Measurements from ENCODE around the gene NFATC4. TPM values are rescaled to one million over a fixed set of nuclear protein-coding genes. Genes with fewer than 3 reads are reported as not detected.

NFATC4 gene
- total RNA-seq: 10 to 100 TPM; 24.8 to 34.1 TPM
- 90.1 TPM for polyA plus RNA-seq (2013, experiment 1 of 2)
- polyA plus RNA-seq (2013, experiment 2 of 2): 70.2 TPM
- long read RNA-seq, experiment 1, partial matches to known transcripts: 2 of 3 reads
- long read RNA-seq, experiment 1, other reads (novel, unspliced or antisense): 1 of 3 reads
- long read RNA-seq, experiment 2, full-length matches to known transcripts: 10 of 17 reads
- long read RNA-seq, experiment 2, partial matches to known transcripts: 2 of 17 reads
- long read RNA-seq, experiment 2, other reads (novel, unspliced or antisense): 5 of 17 reads
- long read RNA-seq, experiment 3, partial matches to known transcripts: 0 of 2 reads
- long read RNA-seq, experiment 3, other reads (novel, unspliced or antisense): 1 of 2 reads
- long read RNA-seq, experiment 4, partial matches to known transcripts: 0 of 1 reads
- long read RNA-seq, experiment 4, other reads (novel, unspliced or antisense): 1 of 1 reads

DNA sequence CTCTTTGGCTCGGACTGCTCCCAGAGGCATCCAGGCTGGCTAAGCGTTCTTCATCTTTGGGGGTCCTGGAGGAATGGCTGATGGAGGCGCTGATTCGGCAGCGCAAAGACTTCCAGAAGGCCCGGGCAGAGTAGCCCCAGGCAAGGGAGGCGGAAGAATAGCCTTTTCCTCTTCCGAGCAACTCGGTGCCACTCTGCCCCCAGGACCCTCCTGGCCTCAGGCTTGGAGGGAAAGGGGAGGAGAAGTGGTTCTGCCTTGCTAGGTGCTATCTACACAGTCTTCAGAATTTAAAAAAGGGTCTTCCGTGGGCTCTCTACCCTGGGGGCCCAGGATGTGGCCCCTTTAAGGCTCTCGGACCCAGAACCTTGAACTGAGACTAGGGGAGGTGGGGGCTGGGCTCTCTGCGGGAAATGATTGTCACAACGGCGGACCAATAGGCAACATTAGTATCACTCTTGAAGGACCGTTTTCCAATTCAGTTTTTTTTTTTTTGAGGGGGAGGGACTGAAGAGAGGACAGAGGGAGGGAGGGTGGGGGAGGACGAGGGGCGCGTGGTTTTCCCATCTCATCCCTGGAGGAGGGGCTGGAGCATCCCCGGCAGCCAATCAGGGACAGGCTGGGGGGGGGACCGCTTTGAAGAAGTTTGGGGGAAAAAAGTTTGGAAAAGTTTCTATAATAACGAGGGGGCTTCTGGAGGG, at the start of gene NFATC4:
Gene NFATC4, plus strand, starts transcription at position 671 of the 698 bp plus-strand sequence. CDS start 157 bp downstream, outside the sequence.
- no peaks in the 10 kb centered on the region for H3K9me3 Mint-ChIP-seq
- H3K4me1 Mint-ChIP-seq: peaks cover 8% of the 10 kb centered on the region
- H3K36me3 Mint-ChIP-seq (ENCODE audit: low read depth): no peaks in the 10 kb centered on the region
- Histone ChIP-seq H3K27me3 (ENCODE audit: control insufficient read depth, insufficient read depth, low read length, poor library complexity, severe bottlenecking) (peaks cover 6% of the 10 kb centered on the region), H3K27ac (ENCODE audit: low read depth, low read length) (peak within 1 kb of the TSS; percentile 92), H3K4me3 (ENCODE audit: low read length) (peak within 1 kb of the TSS; percentile 84), H3K9ac (ENCODE audit: extremely low read depth, low read length, poor library complexity, severe bottlenecking) (peak within 1 kb of the TSS; percentile 41), H3K4me1 (ENCODE audit: control insufficient read depth, insufficient read depth, low read length) (peaks cover 7% of the 10 kb centered on the region), H3K9me3 (ENCODE audit: control insufficient read depth, low read length) (no peaks in the 10 kb centered on the region), H3K36me3 (ENCODE audit: control insufficient read depth, insufficient read depth, low read length) (no peaks in the 10 kb centered on the region)
- peaks cover 15% of the 10 kb centered on the region for H3K27me3 Mint-ChIP-seq (ENCODE audit: insufficient read depth)
- H3K4me3 Mint-ChIP-seq: peak within 1 kb of the TSS; percentile 69
- H3K27ac Mint-ChIP-seq: peak within 1 kb of the TSS; percentile 93
- DNase-seq: peak; percentile 92
- TF ChIP-seq, protein P1, sequence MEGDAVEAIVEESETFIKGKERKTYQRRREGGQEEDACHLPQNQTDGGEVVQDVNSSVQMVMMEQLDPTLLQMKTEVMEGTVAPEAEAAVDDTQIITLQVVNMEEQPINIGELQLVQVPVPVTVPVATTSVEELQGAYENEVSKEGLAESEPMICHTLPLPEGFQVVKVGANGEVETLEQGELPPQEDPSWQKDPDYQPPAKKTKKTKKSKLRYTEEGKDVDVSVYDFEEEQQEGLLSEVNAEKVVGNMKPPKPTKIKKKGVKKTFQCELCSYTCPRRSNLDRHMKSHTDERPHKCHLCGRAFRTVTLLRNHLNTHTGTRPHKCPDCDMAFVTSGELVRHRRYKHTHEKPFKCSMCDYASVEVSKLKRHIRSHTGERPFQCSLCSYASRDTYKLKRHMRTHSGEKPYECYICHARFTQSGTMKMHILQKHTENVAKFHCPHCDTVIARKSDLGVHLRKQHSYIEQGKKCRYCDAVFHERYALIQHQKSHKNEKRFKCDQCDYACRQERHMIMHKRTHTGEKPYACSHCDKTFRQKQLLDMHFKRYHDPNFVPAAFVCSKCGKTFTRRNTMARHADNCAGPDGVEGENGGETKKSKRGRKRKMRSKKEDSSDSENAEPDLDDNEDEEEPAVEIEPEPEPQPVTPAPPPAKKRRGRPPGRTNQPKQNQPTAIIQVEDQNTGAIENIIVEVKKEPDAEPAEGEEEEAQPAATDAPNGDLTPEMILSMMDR (conservative IDR thresholded peaks at IDR 0.05): no peak
- 3 to 7% methylated on average over 2 to 21 of the region's 21 CpGs for WGBS, 2 experiments (ENCODE audit: insufficient coverage in 1 of 2, insufficient read length in 1 of 2)

DNA sequence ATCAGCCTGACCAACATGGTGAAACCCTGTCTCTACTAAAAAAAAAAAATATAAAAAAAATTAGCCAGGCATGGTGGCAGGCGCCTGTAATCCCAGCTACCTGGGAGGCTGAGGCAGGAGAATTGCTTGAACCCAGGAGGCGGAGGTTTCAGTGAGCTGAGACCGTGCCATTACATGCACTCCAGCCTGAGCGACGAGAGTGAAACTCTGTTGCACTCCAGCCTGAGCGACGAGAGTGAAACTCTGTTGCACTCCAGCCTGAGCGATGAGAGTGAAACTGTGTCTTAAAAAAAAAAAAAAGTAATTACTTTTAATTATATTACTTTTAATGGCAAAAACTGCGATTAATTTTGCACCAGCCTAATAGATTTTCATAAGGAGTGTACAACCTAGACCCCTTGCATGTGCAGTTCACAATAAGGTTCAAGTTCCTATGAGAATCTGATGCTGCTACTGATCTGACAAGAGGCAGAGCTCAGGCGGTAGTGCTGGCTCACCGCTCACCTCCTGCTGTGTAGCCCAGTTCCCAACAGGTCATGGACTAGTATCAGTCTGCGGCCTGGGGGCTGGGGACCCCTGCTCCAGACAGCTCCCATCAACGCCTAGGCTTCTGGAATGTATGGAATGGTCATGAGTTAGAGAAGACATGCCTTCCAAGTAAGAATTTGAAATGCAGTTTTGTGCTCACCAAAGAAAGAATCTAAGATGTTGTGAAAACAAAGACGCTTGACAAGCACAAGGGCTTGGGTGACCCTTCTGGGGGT, 46.6 kb upstream of the NFATC4 start:
- H3K4me1 Mint-ChIP-seq: peaks cover 4% of the 10 kb centered on the region
- H3K4me1 ChIP-seq (ENCODE audit: control insufficient read depth, insufficient read depth, low read length): no peaks in the 10 kb centered on the region
- H3K27ac ChIP-seq (ENCODE audit: low read depth, low read length): no peak overlapping the region
- 86 to 91% methylated on average over 9 to 14 of the region's 14 CpGs for WGBS, 2 experiments (ENCODE audit: insufficient coverage in 1 of 2, insufficient read length in 1 of 2)
- H3K27me3 Mint-ChIP-seq (ENCODE audit: insufficient read depth): peaks cover 74% of the 10 kb centered on the region
- no peaks in the 10 kb centered on the region for H3K36me3 ChIP-seq (ENCODE audit: control insufficient read depth, insufficient read depth, low read length)
- peaks cover 7% of the 10 kb centered on the region for H3K27me3 ChIP-seq (ENCODE audit: control insufficient read depth, insufficient read depth, low read length, poor library complexity, severe bottlenecking)
- TF ChIP-seq, protein P1 (conservative IDR thresholded peaks at IDR 0.05): no peak
- no peaks in the 10 kb centered on the region for H3K36me3 Mint-ChIP-seq (ENCODE audit: low read depth)
- peak; percentile 83 for DNase-seq
- H3K9me3 ChIP-seq (ENCODE audit: control insufficient read depth, low read length): no peaks in the 10 kb centered on the region
- H3K27ac Mint-ChIP-seq: no peak overlapping the region
- no peaks in the 10 kb centered on the region for H3K9me3 Mint-ChIP-seq
- H3K4me3 ChIP-seq (ENCODE audit: low read length): no peak overlapping the region
- H3K4me3 Mint-ChIP-seq: no peak overlapping the region
- H3K9ac ChIP-seq (ENCODE audit: extremely low read depth, low read length, poor library complexity, severe bottlenecking): no peak overlapping the region

DNA sequence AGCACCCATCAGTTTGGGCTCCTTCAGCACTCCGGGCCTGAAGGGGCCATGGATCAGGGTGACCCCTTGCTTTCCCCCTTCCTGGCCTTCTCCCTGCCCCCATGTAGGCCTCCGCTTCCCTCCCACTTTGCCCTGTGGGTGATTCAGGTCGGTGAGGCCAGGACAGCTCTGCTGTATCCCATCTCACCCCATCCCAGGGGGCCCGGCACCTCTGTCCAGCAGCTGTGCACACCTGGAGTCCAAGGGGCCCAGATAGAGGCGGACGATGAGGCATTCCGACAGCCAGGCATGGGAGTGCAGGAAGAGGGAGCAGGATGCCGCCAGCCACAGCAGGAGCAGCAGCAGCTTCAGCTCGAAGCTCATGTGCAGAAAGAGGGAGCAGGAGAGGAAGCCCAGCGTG, 45.3 kb upstream of the NFATC4 start:
- Histone ChIP-seq H3K27ac (ENCODE audit: low read depth, low read length) (no peak overlapping the region), H3K27me3 (ENCODE audit: control insufficient read depth, insufficient read depth, low read length, poor library complexity, severe bottlenecking) (peaks cover 7% of the 10 kb centered on the region), H3K4me1 (ENCODE audit: control insufficient read depth, insufficient read depth, low read length) (no peaks in the 10 kb centered on the region), H3K9ac (ENCODE audit: extremely low read depth, low read length, poor library complexity, severe bottlenecking) (no peak overlapping the region), H3K9me3 (ENCODE audit: control insufficient read depth, low read length) (no peaks in the 10 kb centered on the region), H3K36me3 (ENCODE audit: control insufficient read depth, insufficient read depth, low read length) (no peaks in the 10 kb centered on the region), H3K4me3 (ENCODE audit: low read length) (no peak overlapping the region)
- Mint-ChIP-seq H3K4me1 (peaks cover 2% of the 10 kb centered on the region), H3K36me3 (ENCODE audit: low read depth) (no peaks in the 10 kb centered on the region), H3K4me3 (no peak overlapping the region), H3K9me3 (no peaks in the 10 kb centered on the region), H3K27ac (no peak overlapping the region), H3K27me3 (ENCODE audit: insufficient read depth) (peaks cover 72% of the 10 kb centered on the region)
- DNase-seq: no peak
- TF ChIP-seq, protein P1 (conservative IDR thresholded peaks at IDR 0.05): no peak
- 89 to 91% methylated on average over 7 to 10 of the region's 10 CpGs for WGBS, 2 experiments (ENCODE audit: insufficient coverage in 1 of 2, insufficient read length in 1 of 2)
